Measurements from ENCODE around the gene TFF2.

Gene TFF2

GRCh38 chr21:42320791-42321190 is 30.0 kb downstream of the TFF2 start:
- ChIA-PET CTCF (no interaction called here), POLR2A (no interaction called here)
- no peak for DNase-seq (ENCODE audit: extremely low spot score)

GRCh38 chr21:42319851-42320572 is 30.8 kb downstream of the TFF2 start:
- CTCF ChIA-PET, result interaction anchor here (0.8 to 2.6 kb wide), 3 partner anchors 10 to 61 kb away, joined by 3 to 19 read pairs (median 6); no protein-coding TSS in a partner anchor
- POLR2A ChIA-PET, result no interaction called here
- TF ChIP-seq, protein P1, sequence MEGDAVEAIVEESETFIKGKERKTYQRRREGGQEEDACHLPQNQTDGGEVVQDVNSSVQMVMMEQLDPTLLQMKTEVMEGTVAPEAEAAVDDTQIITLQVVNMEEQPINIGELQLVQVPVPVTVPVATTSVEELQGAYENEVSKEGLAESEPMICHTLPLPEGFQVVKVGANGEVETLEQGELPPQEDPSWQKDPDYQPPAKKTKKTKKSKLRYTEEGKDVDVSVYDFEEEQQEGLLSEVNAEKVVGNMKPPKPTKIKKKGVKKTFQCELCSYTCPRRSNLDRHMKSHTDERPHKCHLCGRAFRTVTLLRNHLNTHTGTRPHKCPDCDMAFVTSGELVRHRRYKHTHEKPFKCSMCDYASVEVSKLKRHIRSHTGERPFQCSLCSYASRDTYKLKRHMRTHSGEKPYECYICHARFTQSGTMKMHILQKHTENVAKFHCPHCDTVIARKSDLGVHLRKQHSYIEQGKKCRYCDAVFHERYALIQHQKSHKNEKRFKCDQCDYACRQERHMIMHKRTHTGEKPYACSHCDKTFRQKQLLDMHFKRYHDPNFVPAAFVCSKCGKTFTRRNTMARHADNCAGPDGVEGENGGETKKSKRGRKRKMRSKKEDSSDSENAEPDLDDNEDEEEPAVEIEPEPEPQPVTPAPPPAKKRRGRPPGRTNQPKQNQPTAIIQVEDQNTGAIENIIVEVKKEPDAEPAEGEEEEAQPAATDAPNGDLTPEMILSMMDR (IDR thresholded peaks at IDR 0.05; ENCODE audit: control extremely low read depth, extremely low read depth, low read depth, missing control alignments), result no peak
- DNase-seq (ENCODE audit: extremely low spot score), result no peak

More at GRCh38 chr21:42320791-42321190, 30.0 kb downstream of the TFF2 start:
- TF ChIP-seq, protein P1 (IDR thresholded peaks at IDR 0.05; ENCODE audit: control extremely low read depth, extremely low read depth, low read depth, missing control alignments), result no peak

GRCh38 chr21:42319376-42319775 is 31.4 kb downstream of the TFF2 start:
- peak; percentile 47 for DNase-seq (ENCODE audit: extremely low spot score)
- ChIA-PET POLR2A (no interaction called here), CTCF (interaction anchor here (0.8 to 2.6 kb wide), 3 partner anchors 9 to 60 kb away, joined by 3 to 19 read pairs (median 6); no protein-coding TSS in a partner anchor)
- TF ChIP-seq, protein P1 (IDR thresholded peaks at IDR 0.05; ENCODE audit: control extremely low read depth, extremely low read depth, low read depth, missing control alignments), result no peak

GRCh38 chr21:42317826-42318746 is 32.7 kb downstream of the TFF2 start:
- POLR2A ChIA-PET, result no interaction called here
- no peak for DNase-seq (ENCODE audit: extremely low spot score)
- TF ChIP-seq, protein P1 (IDR thresholded peaks at IDR 0.05; ENCODE audit: control extremely low read depth, extremely low read depth, low read depth, missing control alignments), result no peak
- CTCF ChIA-PET, result interaction anchor here (1.9 to 2.6 kb wide), 2 partner anchors 8 to 59 kb away, joined by 6 to 19 read pairs; no protein-coding TSS in a partner anchor

GRCh38 chr21:42317341-42317741 is 33.5 kb downstream of the TFF2 start:
- ChIA-PET POLR2A (no interaction called here), CTCF (no interaction called here)
- TF ChIP-seq, protein P1 (IDR thresholded peaks at IDR 0.05; ENCODE audit: control extremely low read depth, extremely low read depth, low read depth, missing control alignments), result no peak
- DNase-seq (ENCODE audit: extremely low spot score), result no peak

GRCh38 chr21:42316891-42317290 is 33.9 kb downstream of the TFF2 start:
- ChIA-PET POLR2A (no interaction called here), CTCF (interaction anchor here (0.9 kb wide), 1 partner anchor 21 kb away, joined by 4 read pairs; no protein-coding TSS in a partner anchor)
- TF ChIP-seq, protein P1 (IDR thresholded peaks at IDR 0.05; ENCODE audit: control extremely low read depth, extremely low read depth, low read depth, missing control alignments), result no peak
- no peak for DNase-seq (ENCODE audit: extremely low spot score)

Measured in GM10248 (cell line).